Fibroblast of lung (primary cell): Measurements from ENCODE around the gene CLDN18. TPM values are rescaled to one million over a fixed set of nuclear protein-coding genes. Genes with fewer than 3 reads are reported as not detected.

Source experiments
- DNase-seq, 2 donors: peaks; one replicate each; pipeline versions ENCODE4 v3.0.0 to v3.0.0-alpha.2; 2010; ENCODE audit warnings: low read depth in 2 of 2
- H2AFZ ChIP-seq: 2 replicates; pipeline ENCODE4 v1.5.1; 2012; ENCODE audit warnings: low read length, control low read depth, inconsistent platforms
- H3K27ac ChIP-seq: 2 replicates; pipeline ENCODE4 v1.5.1; 2011; ENCODE audit warnings: low read length, control low read depth; ENCODE audit not compliant: insufficient read depth
- H3K27me3 ChIP-seq: 2 replicates; pipeline ENCODE4 v1.5.1; 2011; ENCODE audit warnings: mild to moderate bottlenecking, low read length; ENCODE audit not compliant: control insufficient read depth, insufficient read depth
- H3K36me3 ChIP-seq: 2 replicates; pipeline ENCODE4 v1.5.1; 2011; ENCODE audit warnings: low read length; ENCODE audit not compliant: control insufficient read depth, insufficient read depth
- H3K4me1 ChIP-seq: 2 replicates; pipeline ENCODE4 v1.5.1; 2011; ENCODE audit warnings: low read length; ENCODE audit not compliant: control insufficient read depth, insufficient read depth; ENCODE audit errors: extremely low read depth
- H3K4me2 ChIP-seq: 2 replicates; pipeline ENCODE4 v1.5.1; 2011; ENCODE audit warnings: low read length, control low read depth; ENCODE audit not compliant: insufficient read depth; ENCODE audit errors: extremely low read depth
- H3K4me3 ChIP-seq, 4 experiments: fragments of 200-600 bp in 1 of 4; sonication (generic) in 1 of 4; replicated peaks in 1 of 4; 2 replicates each; pipeline ENCODE4 v1.5.1; 2011 to 2016; ENCODE audit warnings: low read length in 4 of 4, low read depth in 3 of 4, mild to moderate bottlenecking in 3 of 4, control low read depth in 2 of 4, inconsistent platforms in 1 of 4, mixed read lengths in 1 of 4; ENCODE audit not compliant: insufficient read depth in 1 of 4; ENCODE audit errors: control extremely low read depth in 1 of 4
- H3K79me2 ChIP-seq: 2 replicates; pipeline ENCODE4 v1.5.1; 2012; ENCODE audit warnings: mild to moderate bottlenecking, low read length, inconsistent platforms; ENCODE audit not compliant: control insufficient read depth, insufficient read depth
- H3K9ac ChIP-seq: 2 replicates; pipeline ENCODE4 v1.5.1; 2011; ENCODE audit warnings: mild to moderate bottlenecking, low read length, control low read depth; ENCODE audit not compliant: insufficient read depth
- H3K9me3 ChIP-seq: 2 replicates; pipeline ENCODE4 v1.5.1; 2012; ENCODE audit warnings: low read depth, low read length; ENCODE audit not compliant: control insufficient read depth, insufficient read depth
- H4K20me1 ChIP-seq: 2 replicates; pipeline ENCODE4 v1.5.1; 2011; ENCODE audit warnings: low read length; ENCODE audit not compliant: control insufficient read depth, insufficient read depth; ENCODE audit errors: extremely low read depth
- CTCF ChIP-seq, 2 donors: IDR thresholded peaks in 1 of 2; conservative IDR thresholded peaks in 1 of 2; 1 replicate in 1 of 2; 2 replicates in 1 of 2; pipeline ENCODE4 v1.5.1; 2011 to 2012; ENCODE audit warnings: low read length in 2 of 2, control low read depth in 1 of 2, inconsistent platforms in 1 of 2, low read depth in 1 of 2, mild to moderate bottlenecking in 1 of 2
- EZH2 ChIP-seq: IDR thresholded peaks from 2 replicates; pipeline ENCODE4 v1.5.1; 2012; ENCODE audit warnings: low read length, control low read depth, mild to moderate bottlenecking; ENCODE audit errors: missing control alignments
- polyA minus RNA-seq: library from RNA; depleted of rRNA, polyadenylated mRNA; stranded (reverse); fragments of >200 nt; gene quantifications from 2 replicates; pipeline ENCODE4 v1.2.3, GENCODE V29; 2011; ENCODE audit warnings: low replicate concordance
- polyA plus RNA-seq, 2 donors: library from polyadenylated mRNA; depleted of rRNA in 1 of 2; stranded (reverse) in 1 of 2; unstranded in 1 of 2; fragments of >200 nt; gene quantifications; 2 replicates each; pipeline ENCODE4 v1.2.1, GENCODE V29; 2011 to 2012; ENCODE audit warnings: missing spikeins in 1 of 2
- total RNA-seq: library from RNA; depleted of rRNA; stranded (reverse); fragments of >200 nt; gene quantifications from 2 replicates; pipeline ENCODE4 v1.2.1, GENCODE V29; 2014

CLDN18 gene
- total RNA-seq = not detected in 2 replicates
- polyA plus RNA-seq = not detected in 2 replicates
- 0.10 TPM in 1 of 2 replicates, not detected in the other for polyA plus RNA-seq (2012)
- polyA minus RNA-seq = not detected in 2 replicates

- Histone ChIP-seq H3K27ac (no peak within 1 kb of the TSS), H3K4me3 (no peak within 1 kb of the TSS), H3K27me3 (no peaks in the 10 kb centered on the region), H3K79me2 (no peaks in the 10 kb centered on the region), H2AFZ (no peak within 1 kb of the TSS), H4K20me1 (no peaks in the 10 kb centered on the region), H3K9me3 (no peaks in the 10 kb centered on the region), H3K9ac (no peak within 1 kb of the TSS), H3K4me2 (no peak within 1 kb of the TSS), H3K36me3 (no peaks in the 10 kb centered on the region), H3K4me1 (no peaks in the 10 kb centered on the region)
- TF ChIP-seq CTCF (conservative IDR thresholded peaks at IDR 0.05 in 1 of 2, IDR thresholded peaks at IDR 0.05 in 1 of 2; ENCODE audit: low read depth in 1 of 2, low read length in 2 of 2) = no peak
- TF ChIP-seq EZH2 = no peak
- DNase-seq = peak in 1 of 2 donors; percentile 76
Observed at GRCh38 chr3:138009476-138010272, at the start of gene CLDN18. Gene CLDN18 (plus strand): TSS chr3:138010165. CDS start chr3:138010226, 61 bp downstream.

GRCh38 chr3:137962251-137962650, 47.7 kb upstream of the CLDN18 start:
- Histone ChIP-seq H3K9me3 (no peaks in the 10 kb centered on the region), H3K4me1 (no peaks in the 10 kb centered on the region), H3K9ac (no peak overlapping the region), H2AFZ (no peak overlapping the region), H4K20me1 (peaks cover 2% of the 10 kb centered on the region), H3K36me3 (no peaks in the 10 kb centered on the region), H3K27me3 (no peaks in the 10 kb centered on the region), H3K79me2 (no peaks in the 10 kb centered on the region), H3K4me3 (no peak overlapping the region), H3K4me2 (no peak overlapping the region), H3K27ac (no peak overlapping the region)
- DNase-seq = no peak
- TF ChIP-seq EZH2 = no peak
- TF ChIP-seq CTCF (conservative IDR thresholded peaks at IDR 0.05 in 1 of 2, IDR thresholded peaks at IDR 0.05 in 1 of 2; ENCODE audit: low read depth in 1 of 2, low read length in 2 of 2) = no peak

- Histone ChIP-seq H3K4me2 (no peak overlapping the region), H4K20me1 (peaks cover 2% of the 10 kb centered on the region), H3K4me1 (no peaks in the 10 kb centered on the region), H2AFZ (no peak overlapping the region), H3K79me2 (no peaks in the 10 kb centered on the region), H3K9ac (no peak overlapping the region), H3K9me3 (no peaks in the 10 kb centered on the region), H3K36me3 (no peaks in the 10 kb centered on the region), H3K4me3 (no peak overlapping the region), H3K27ac (no peak overlapping the region), H3K27me3 (no peaks in the 10 kb centered on the region)
- no peak for DNase-seq
- TF ChIP-seq EZH2 (no peak), CTCF (conservative IDR thresholded peaks at IDR 0.05 in 1 of 2, IDR thresholded peaks at IDR 0.05 in 1 of 2; ENCODE audit: low read depth in 1 of 2, low read length in 2 of 2) (no peak)
Observed at GRCh38 chr3:137963463-137963862, 46.5 kb upstream of the CLDN18 start.
